H1 (cell line): ENCODE measurements around the gene RPS28. TPM values are rescaled to one million over a fixed set of nuclear protein-coding genes. Genes with fewer than 3 reads are reported as not detected.

ENCODE experiments used
- ASH2L ChIP-seq: fragments of 200-600, 300-600 bp; sonication (generic); IDR thresholded peaks from one replicate; pipeline ENCODE4 v1.7.1; 2017; ENCODE audit warnings: low read length
- CBX5 ChIP-seq: fragments of 300-800, 300-1000 bp; sonication (generic); IDR thresholded peaks from 2 replicates; pipeline ENCODE4 v1.7.1; 2016; ENCODE audit warnings: antibody characterized with exemption, low read length, low read depth
- CBX8 ChIP-seq: fragments of 300-800, 300-1000 bp; sonication (generic); IDR thresholded peaks from 2 replicates; pipeline ENCODE4 v1.7.1; 2016; ENCODE audit warnings: low read depth, low read length, borderline replicate concordance
- CHD1 ChIP-seq: IDR thresholded peaks from 2 replicates; pipeline ENCODE4 v1.6.1; 2012; ENCODE audit warnings: low read depth, low read length, improper control_type of control experiment
- EP300 ChIP-seq, 2 experiments: IDR thresholded peaks; 1 replicate in 1 of 2; 2 replicates in 1 of 2; pipeline ENCODE4 v1.6.1; 2011 to 2012; ENCODE audit warnings: low read depth in 2 of 2, low read length in 2 of 2, mild to moderate bottlenecking in 2 of 2, borderline replicate concordance in 1 of 2, inconsistent platforms in 1 of 2, moderate library complexity in 1 of 2
- EZH2 ChIP-seq: fragments of 200-600 bp; sonication (generic); IDR thresholded peaks from 2 replicates; pipeline ENCODE4 v1.7.1; 2012; ENCODE audit warnings: low read depth, mild to moderate bottlenecking, moderate library complexity, low read length, inconsistent platforms; ENCODE audit not compliant: severe bottlenecking
- FOSL1 ChIP-seq: IDR thresholded peaks from 2 replicates; pipeline ENCODE4 v1.6.1; 2011; ENCODE audit warnings: mild to moderate bottlenecking, low read depth, low read length, moderate library complexity; ENCODE audit not compliant: insufficient read depth
- HDAC6 ChIP-seq: IDR thresholded peaks from one replicate; pipeline ENCODE4 v1.7.1; 2012; ENCODE audit warnings: low read depth, mild to moderate bottlenecking, inconsistent platforms, low read length, moderate library complexity
- KDM4A ChIP-seq: IDR thresholded peaks from one replicate; pipeline ENCODE4 v1.7.1; 2012; ENCODE audit warnings: low read depth, mild to moderate bottlenecking, moderate library complexity, low read length, inconsistent platforms; ENCODE audit not compliant: severe bottlenecking
- PHF8 ChIP-seq: fragments of 200-600 bp; sonication (generic); conservative IDR thresholded peaks from 2 replicates; pipeline ENCODE4 v1.7.1; 2012; ENCODE audit warnings: low read depth, mild to moderate bottlenecking, inconsistent platforms, low read length, moderate library complexity
- POU5F1 ChIP-seq: IDR thresholded peaks from 2 replicates; pipeline ENCODE4 v1.6.1; 2011; ENCODE audit warnings: low read depth, mild to moderate bottlenecking, low read length, moderate library complexity
- RAD21 ChIP-seq, 2 experiments: IDR thresholded peaks in 1 of 2; conservative IDR thresholded peaks in 1 of 2; 2 replicates each; pipeline ENCODE4 v1.6.1; 2011; ENCODE audit warnings: low read depth in 2 of 2, low read length in 2 of 2, improper control_type of control experiment in 1 of 2, inconsistent platforms in 1 of 2, mild to moderate bottlenecking in 1 of 2, moderate library complexity in 1 of 2
- RBBP5 ChIP-seq: IDR thresholded peaks from 2 replicates; pipeline ENCODE4 v1.7.1; 2012; ENCODE audit warnings: low read depth, mild to moderate bottlenecking, inconsistent platforms, low read length, moderate library complexity, borderline replicate concordance
- RXRA ChIP-seq: IDR thresholded peaks from 2 replicates; pipeline ENCODE4 v1.6.1; 2011; ENCODE audit warnings: low read depth, mild to moderate bottlenecking, low read length, moderate library complexity; ENCODE audit not compliant: insufficient read depth
- SIN3A ChIP-seq, 2 experiments: IDR thresholded peaks in 1 of 2; conservative IDR thresholded peaks in 1 of 2; 2 replicates each; pipeline ENCODE4 v1.6.1; 2011 to 2012; ENCODE audit warnings: low read length in 2 of 2, improper control_type of control experiment in 1 of 2, low read depth in 1 of 2, mild to moderate bottlenecking in 1 of 2
- SIRT6 ChIP-seq: IDR thresholded peaks from one replicate; pipeline ENCODE4 v1.7.1; 2012; ENCODE audit warnings: low read length, inconsistent platforms
- SIX5 ChIP-seq: IDR thresholded peaks from 2 replicates; pipeline ENCODE4 v1.6.1; 2011; ENCODE audit warnings: mild to moderate bottlenecking, low read depth, low read length
- SP2 ChIP-seq: IDR thresholded peaks from 2 replicates; pipeline ENCODE4 v1.6.1; 2012; ENCODE audit warnings: mild to moderate bottlenecking, low read length, inconsistent platforms
- SUZ12 ChIP-seq: fragments of 200-600 bp; sonication (generic); IDR thresholded peaks from 2 replicates; pipeline ENCODE4 v1.6.1; 2012; ENCODE audit warnings: mild to moderate bottlenecking, inconsistent platforms, low read length, moderate library complexity, mixed read lengths
- TAF1 ChIP-seq: IDR thresholded peaks from 2 replicates; pipeline ENCODE4 v1.6.1; 2011; ENCODE audit warnings: mild to moderate bottlenecking, low read depth, low read length
- YY1 ChIP-seq: IDR thresholded peaks from 2 replicates; pipeline ENCODE4 v1.6.1; 2011; ENCODE audit warnings: low read depth, mild to moderate bottlenecking, low read length
- polyA plus RNA-seq, 7 experiments: library from polyadenylated mRNA; depleted of rRNA in 3 of 7; stranded (reverse) in 5 of 7; unstranded in 2 of 7; fragments of >200 nt in 5 of 7; fragments of 200-250 nt in 2 of 7; gene quantifications; 1 replicate in 5 of 7; 2 replicates in 1 of 7; 4 replicates in 1 of 7; pipeline versions ENCODE4 v1.2.1 to v1.2.3, GENCODE V29; 2011 to 2013; ENCODE audit warnings: missing spikeins in 2 of 7, mixed read lengths in 2 of 7
- total RNA-seq: library from RNA; stranded (reverse); fragmentation: NEBNext Ultra II Directional; extraction: Animal tissue kit (Norgen Biotek cat#: 25700); gene quantifications from 2 replicates; pipeline ENCODE4 v1.2.1, GENCODE V29; 2021
- TF ChIP-seq, protein P1 (sequence below), 3 experiments: IDR thresholded peaks; 1 replicate in 2 of 3; 2 replicates in 1 of 3; pipeline versions ENCODE4 v1.5.1 to v1.6.1; 2011; ENCODE audit warnings: low read length in 3 of 3, mild to moderate bottlenecking in 3 of 3, inconsistent platforms in 2 of 3, low read depth in 1 of 3, moderate library complexity in 1 of 3; ENCODE audit not compliant: insufficient read depth in 1 of 3; ENCODE audit errors: control extremely low read depth in 1 of 3

Gene RPS28
- total and polyA plus RNA-seq, 2 of the 8 experiments (the other 6 are each of a cell fraction or from before 2014, with no cell fraction given), result 1,241 to 1,699 TPM

DNA sequence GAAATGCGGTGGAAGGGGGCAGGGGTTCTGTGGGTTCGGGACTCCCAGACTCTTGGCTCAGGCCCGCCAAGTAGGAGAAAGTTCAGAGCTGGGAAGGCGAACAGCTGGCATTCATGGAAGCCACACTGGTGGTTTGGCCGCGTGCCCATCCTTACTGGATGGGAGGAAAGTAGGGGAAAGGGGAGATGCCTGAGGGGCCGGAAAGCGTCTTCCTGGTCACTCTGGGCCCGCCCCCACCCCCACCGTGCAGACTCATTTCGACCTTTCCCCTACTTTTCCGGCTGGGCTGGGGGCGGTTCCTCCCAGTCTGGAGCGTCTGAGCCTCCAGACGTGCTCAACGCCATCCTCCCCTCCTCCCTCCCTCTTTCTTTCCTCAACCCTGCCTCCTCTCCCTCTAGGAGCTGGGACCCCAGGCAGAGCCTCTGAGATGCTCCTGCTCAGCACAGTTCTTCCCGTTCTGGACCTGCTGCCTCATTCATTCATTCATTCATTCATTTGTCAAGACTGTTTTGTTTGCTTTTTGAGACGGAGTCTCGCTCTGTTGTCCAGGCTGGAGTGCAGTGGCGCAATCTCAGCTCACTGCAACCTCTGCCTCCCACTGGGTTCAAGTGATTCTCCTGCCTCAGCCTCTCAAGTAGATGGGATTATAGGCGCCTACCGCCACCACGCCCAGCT is 46.2 kb downstream of the RPS28 start (continued):
- TF ChIP-seq RBBP5 (no peak), ASH2L (peak; percentile 66), SIRT6 (no peak), FOSL1 (no peak), YY1 (no peak), CHD1 (no peak), TAF1 (no peak), CBX8 (no peak), POU5F1 (no peak), SIN3A (conservative IDR thresholded peaks at IDR 0.05 in 1 of 2, IDR thresholded peaks at IDR 0.05 in 1 of 2; ENCODE audit: low read depth in 1 of 2, low read length in 2 of 2) (no peak), SUZ12 (no peak), PHF8 (no peak), EP300 (IDR thresholded peaks at IDR 0.05; ENCODE audit: borderline replicate concordance in 1 of 2, low read depth in 2 of 2, low read length in 2 of 2) (no peak), RXRA (peak; percentile 80; the same call in 1 of the 2 replicates), HDAC6 (no peak), CBX5 (no peak), KDM4A (no peak), EZH2 (no peak), SIX5 (no peak), SP2 (no peak), RAD21 (IDR thresholded peaks at IDR 0.05 in 1 of 2, conservative IDR thresholded peaks at IDR 0.05 in 1 of 2; ENCODE audit: low read depth in 2 of 2, low read length in 2 of 2) (no peak)
- TF ChIP-seq, protein P1, sequence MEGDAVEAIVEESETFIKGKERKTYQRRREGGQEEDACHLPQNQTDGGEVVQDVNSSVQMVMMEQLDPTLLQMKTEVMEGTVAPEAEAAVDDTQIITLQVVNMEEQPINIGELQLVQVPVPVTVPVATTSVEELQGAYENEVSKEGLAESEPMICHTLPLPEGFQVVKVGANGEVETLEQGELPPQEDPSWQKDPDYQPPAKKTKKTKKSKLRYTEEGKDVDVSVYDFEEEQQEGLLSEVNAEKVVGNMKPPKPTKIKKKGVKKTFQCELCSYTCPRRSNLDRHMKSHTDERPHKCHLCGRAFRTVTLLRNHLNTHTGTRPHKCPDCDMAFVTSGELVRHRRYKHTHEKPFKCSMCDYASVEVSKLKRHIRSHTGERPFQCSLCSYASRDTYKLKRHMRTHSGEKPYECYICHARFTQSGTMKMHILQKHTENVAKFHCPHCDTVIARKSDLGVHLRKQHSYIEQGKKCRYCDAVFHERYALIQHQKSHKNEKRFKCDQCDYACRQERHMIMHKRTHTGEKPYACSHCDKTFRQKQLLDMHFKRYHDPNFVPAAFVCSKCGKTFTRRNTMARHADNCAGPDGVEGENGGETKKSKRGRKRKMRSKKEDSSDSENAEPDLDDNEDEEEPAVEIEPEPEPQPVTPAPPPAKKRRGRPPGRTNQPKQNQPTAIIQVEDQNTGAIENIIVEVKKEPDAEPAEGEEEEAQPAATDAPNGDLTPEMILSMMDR (IDR thresholded peaks at IDR 0.05; ENCODE audit: control extremely low read depth in 1 of 3, insufficient read depth in 1 of 3, low read depth in 1 of 3, low read length in 3 of 3), result no peak
